Measurements from ENCODE around the gene PDE3B. TPM values are rescaled to one million over a fixed set of nuclear protein-coding genes. Genes with fewer than 3 reads are reported as not detected.

The PDE3B gene
- total and polyA plus RNA-seq, 9 of the 15 experiments (the other 6 are each of a cell fraction or from before 2014, with no cell fraction given) = 2.3 to 22.5 (median 12.2) TPM

DNA sequence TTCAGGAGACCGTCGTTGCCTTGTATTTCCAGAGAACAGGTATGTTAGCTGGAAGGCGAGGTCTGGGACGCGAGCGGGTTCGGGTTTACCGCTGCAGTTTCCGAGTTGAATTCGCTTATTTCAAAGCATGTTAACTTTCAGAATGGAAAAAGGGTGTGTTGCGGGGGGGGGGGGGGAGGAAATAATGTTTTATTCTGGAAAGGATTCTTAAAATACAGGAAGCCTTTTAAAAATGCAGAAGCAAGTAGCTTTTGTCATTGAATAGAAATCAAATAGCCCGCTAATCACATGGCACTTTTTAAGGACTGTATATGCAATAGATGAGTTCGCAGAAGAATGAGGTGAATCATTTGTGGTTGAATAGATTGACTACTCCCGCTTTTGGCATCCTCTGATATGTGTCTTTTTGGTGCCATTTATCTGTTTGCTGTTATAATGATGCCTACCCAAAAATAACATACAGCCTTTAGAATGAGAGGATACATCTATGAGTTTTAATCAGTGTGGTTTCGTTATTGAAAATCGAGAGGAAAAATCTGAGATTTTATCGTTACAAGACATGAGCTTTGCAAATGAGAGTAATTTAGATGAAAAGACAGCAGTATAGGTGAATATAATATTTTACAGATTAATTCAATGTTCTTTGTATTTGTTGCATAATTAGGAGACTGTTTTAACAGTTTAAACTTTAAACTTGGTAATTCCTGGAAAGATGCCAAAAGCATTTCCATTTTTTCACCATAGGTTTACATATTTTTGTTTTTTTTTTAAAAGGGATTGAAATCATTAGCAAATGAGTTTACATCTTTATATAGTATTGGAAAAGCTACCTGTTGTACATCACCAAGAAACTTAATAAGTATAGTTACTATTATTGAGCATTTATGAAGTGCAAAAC is 1.7 kb downstream of the PDE3B start (continued):
- TF ChIP-seq SIRT6 (IDR thresholded peaks at IDR 0.05; ENCODE audit: low read depth, low read length) = no peak
- TF ChIP-seq CUX1 (CRISPR knock-in tag; IDR thresholded peaks at IDR 0.05) = no peak
- TF ChIP-seq NRF1 (conservative IDR thresholded peaks at IDR 0.05 in 1 of 2, IDR thresholded peaks at IDR 0.05 in 1 of 2) = no peak
- no peak for TF ChIP-seq XRCC3 (IDR thresholded peaks at IDR 0.05)
- no peak for TF ChIP-seq NEUROD1 (IDR thresholded peaks at IDR 0.05; ENCODE audit: borderline replicate concordance, low read depth, low read length, partially characterized antibody)
- TF ChIP-seq ASH1L (IDR thresholded peaks at IDR 0.05; ENCODE audit: borderline replicate concordance, low read depth, partially characterized antibody) = no peak
- no peak for TF ChIP-seq FOS (IDR thresholded peaks at IDR 0.05; ENCODE audit: extremely low read depth, insufficient read length)
- no peak for TF ChIP-seq ETV6 (IDR thresholded peaks at IDR 0.05; ENCODE audit: borderline replicate concordance in 1 of 2, low read depth in 2 of 2, low read length in 1 of 2)
- TF ChIP-seq ETV6 (CRISPR knock-in tag; IDR thresholded peaks at IDR 0.05; ENCODE audit: borderline replicate concordance) = no peak
- no peak; the same call in 1 of the 2 replicates for TF ChIP-seq RFX1 (IDR thresholded peaks at IDR 0.05)
- TF ChIP-seq, protein P1, sequence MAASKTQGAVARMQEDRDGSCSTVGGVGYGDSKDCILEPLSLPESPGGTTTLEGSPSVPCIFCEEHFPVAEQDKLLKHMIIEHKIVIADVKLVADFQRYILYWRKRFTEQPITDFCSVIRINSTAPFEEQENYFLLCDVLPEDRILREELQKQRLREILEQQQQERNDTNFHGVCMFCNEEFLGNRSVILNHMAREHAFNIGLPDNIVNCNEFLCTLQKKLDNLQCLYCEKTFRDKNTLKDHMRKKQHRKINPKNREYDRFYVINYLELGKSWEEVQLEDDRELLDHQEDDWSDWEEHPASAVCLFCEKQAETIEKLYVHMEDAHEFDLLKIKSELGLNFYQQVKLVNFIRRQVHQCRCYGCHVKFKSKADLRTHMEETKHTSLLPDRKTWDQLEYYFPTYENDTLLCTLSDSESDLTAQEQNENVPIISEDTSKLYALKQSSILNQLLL (CRISPR knock-in tag; IDR thresholded peaks at IDR 0.05; ENCODE audit: borderline replicate concordance) = no peak
- TF ChIP-seq ZNF3 (CRISPR knock-in tag; IDR thresholded peaks at IDR 0.05) = no peak
- no peak for TF ChIP-seq ZNF311 (CRISPR knock-in tag; IDR thresholded peaks at IDR 0.05)
- no peak for TF ChIP-seq NR3C1 (CRISPR knock-in tag; IDR thresholded peaks at IDR 0.05)
- no peak for TF ChIP-seq ZBTB12 (CRISPR knock-in tag; IDR thresholded peaks at IDR 0.05)

Measured in K562 (cell line).